Heart right ventricle (tissue), 16 donors: ENCODE data around the gene SLC25A15. TPM values are rescaled to one million over a fixed set of nuclear protein-coding genes. Genes with fewer than 3 reads are reported as not detected.

Source experiments
- ATAC-seq, 8 donors: fragments of 200-7000 bp; cut with Tn5 transposase; one replicate each; pipeline ENCODE4 v1.9.1; 2020; ENCODE audit warnings: mild to moderate bottlenecking in 8 of 8, moderate library complexity in 8 of 8, moderate number of reproducible peaks in 1 of 8
- DNase-seq, 2 donors: peaks; one replicate each; pipeline ENCODE4 v3.0.0-alpha.2; 2020
- H3K27ac ChIP-seq, 10 donors: fragments of 200-600 bp; sonication (generic) in 2 of 10; one replicate each; pipeline versions ENCODE4 v1.5.0 to v1.8.0; 2020 to 2022; ENCODE audit warnings: mild to moderate bottlenecking in 3 of 10
- H3K27me3 ChIP-seq, 7 donors: fragments of 200-600 bp; one replicate each; pipeline ENCODE4 v1.8.0; 2021 to 2022; ENCODE audit warnings: mild to moderate bottlenecking in 2 of 7
- H3K36me3 ChIP-seq, 9 donors: fragments of 200-600 bp; sonication (generic) in 1 of 9; one replicate each; pipeline versions ENCODE4 v1.5.0 to v1.8.0; 2020 to 2022; ENCODE audit warnings: mild to moderate bottlenecking in 2 of 9
- H3K4me1 ChIP-seq, 9 donors: fragments of 200-600 bp; sonication (generic) in 1 of 9; one replicate each; pipeline versions ENCODE4 v1.5.0 to v1.8.0; 2020 to 2022; ENCODE audit warnings: mild to moderate bottlenecking in 4 of 9
- H3K4me3 ChIP-seq, 10 donors: fragments of 200-600 bp; sonication (generic) in 2 of 10; one replicate each; pipeline versions ENCODE4 v1.5.0 to v1.8.0; 2020 to 2022; ENCODE audit warnings: mild to moderate bottlenecking in 7 of 10, moderate library complexity in 2 of 10
- H3K9me3 ChIP-seq, 11 donors: fragments of 200-600 bp in 10 of 11; sonication (generic) in 2 of 11; one replicate each; pipeline versions ENCODE4 v1.5.0 to v1.8.0; 2013 to 2022; ENCODE audit warnings: mild to moderate bottlenecking in 2 of 11, control low read depth in 1 of 11, moderate library complexity in 1 of 11
- CTCF ChIP-seq, 9 donors: fragments of 200-600 bp; sonication (generic) in 2 of 9; IDR thresholded peaks; one replicate each; pipeline versions ENCODE4 v1.5.0 to v1.8.0; 2021 to 2022; ENCODE audit warnings: antibody characterized with exemption in 9 of 9, mild to moderate bottlenecking in 5 of 9, moderate library complexity in 1 of 9
- WGBS, 2 donors: extraction: QIAGEN DNeasy Blood & Tissue Kit; methylation state at CpG; one replicate each; pipeline ENCODE4 v1.1.7; 2013; ENCODE audit warnings: inconsistent platforms in 1 of 2; 5-methylcytosine and 5-hydroxymethylcytosine counted together
- intact Hi-C, 10 donors: fragments of 100-400 bp; cut with DNase I; formaldehyde crosslinking; loops; one replicate each; pipeline versions ENCODE4 v1.11.1 to v1.14.2; 2022
- polyA plus RNA-seq, 2 donors: library from polyadenylated mRNA; stranded (reverse); fragments of 200-250 nt; gene quantifications; one replicate each; pipeline ENCODE4 v1.2.3, GENCODE V29; 2013
- total RNA-seq, 10 donors: library from RNA; stranded (reverse); fragmentation: NEBNext Ultra II Directional in 3 of 10; extraction: Animal tissue kit (Norgen Biotek cat#: 25700) in 3 of 10; gene quantifications; one replicate each; pipeline versions ENCODE4 v1.2.1 to v1.2.4, GENCODE V29; 2021 to 2023
- donor health status: Arrhythmogenic right ventricular cardiomyopathy.
- donor health status: ischemic (EF 13 %, LVEDD 7.1; RV severe dilation, severe dysfunction).
- donor health status: healthy with polysubstance abuse.
- donor health status: DM: no; HTN: yes; CAD: no.
- donor health status: DM: no; HTN: no; CAD: no.
- donor health status: ischemic (EF 25% LVEDD 6.9; RV normal size, moderate dysfunction).
- donor health status: ischemic (EF 25% LVEDD 5.7; RV mildly dilated, moderate dysfunction).
- donor health status: healthy.
- donor health status: DM: yes; HTN: yes; CAD: no.
- donor health status: Ischemic cardiomyopathy.
- donor health status: ischemic (EF 35%, LVEDD 5.7; RV mildly dilated, moderate dysfunction).
- donor health status: nonischemic (EF 11% LVEDD 7.7; RV severe dilation, severe dysfunction).
- donor health status: DM: yes; HTN: yes; CAD: no.
- donor health status: PGD.
- donor health status: ischemic (EF 29% LVEDD 5.4; RV normal size, mild dysfunction).
- donor health status: nonischemic (EF 23%, LVEDD 6.1; RV moderate dilation, normal function).

Gene SLC25A15
- total and polyA plus RNA-seq, 12 donors, result 0.73 to 6.0 (median 4.7) TPM

- DNase-seq (no peak), ATAC-seq (no peak)
- Histone ChIP-seq H3K4me1 (no peaks in the 10 kb centered on the region), H3K9me3 (peaks cover 0 to 27% (median 5%) of the 10 kb centered on the region in 11 donors), H3K27ac (no peak overlapping the region), H3K27me3 (no peaks in the 10 kb centered on the region), H3K36me3 (peaks cover 0 to 69% (median 12%) of the 10 kb centered on the region in 9 donors), H3K4me3 (no peak overlapping the region)
- 78 to 86% methylated on average over 4 of the region's 4 CpGs for WGBS, 2 donors
- intact Hi-C loops, result no loop called here
- TF ChIP-seq CTCF (IDR thresholded peaks at IDR 0.05), result no peak
Measured at GRCh38 chr13:40812102-40812501, 22.7 kb downstream of the SLC25A15 start.

GRCh38 chr13:40812724-40813445 lies 23.5 kb downstream of the SLC25A15 start:
- 98% methylated on average over 6 of the region's 6 CpGs for WGBS, 2 donors
- H3K27ac ChIP-seq, result no peak overlapping the region
- H3K4me3 ChIP-seq, result no peak overlapping the region
- peaks cover 0 to 27% (median 5%) of the 10 kb centered on the region in 11 donors for H3K9me3 ChIP-seq
- no peak for TF ChIP-seq CTCF (IDR thresholded peaks at IDR 0.05)
- no peaks in the 10 kb centered on the region for H3K4me1 ChIP-seq
- ATAC-seq (no peak), DNase-seq (no peak)
- peaks cover 0 to 62% (median 12%) of the 10 kb centered on the region in 9 donors for H3K36me3 ChIP-seq
- intact Hi-C loops, result no loop called here
- no peaks in the 10 kb centered on the region for H3K27me3 ChIP-seq

GRCh38 chr13:40813667-40814454 lies 24.4 kb downstream of the SLC25A15 start:
- ATAC-seq (peak in 2 of 8 donors; percentile 24 to 45), DNase-seq (no peak)
- Histone ChIP-seq H3K4me1 (no peaks in the 10 kb centered on the region), H3K36me3 (peaks cover 0 to 52% (median 11%) of the 10 kb centered on the region in 9 donors), H3K9me3 (peaks cover 0 to 27% (median 5%) of the 10 kb centered on the region in 11 donors), H3K27me3 (no peaks in the 10 kb centered on the region), H3K4me3 (no peak overlapping the region), H3K27ac (no peak overlapping the region)
- intact Hi-C loops, result no loop called here
- 83 to 84% methylated on average over 7 of the region's 7 CpGs for WGBS, 2 donors
- peak in 6 of 9 donors; percentile 34 to 60 (median 44) for TF ChIP-seq CTCF (IDR thresholded peaks at IDR 0.05)

GRCh38 chr13:40814803-40815202 lies 25.4 kb downstream of the SLC25A15 start:
- no peak for ATAC-seq
- no peaks in the 10 kb centered on the region for H3K27me3 ChIP-seq
- no peak overlapping the region for H3K27ac ChIP-seq
- 98% methylated on average over 2 of the region's 2 CpGs for WGBS, 2 donors
- no peak overlapping the region for H3K4me3 ChIP-seq
- peaks cover 0 to 44% (median 9%) of the 10 kb centered on the region in 9 donors for H3K36me3 ChIP-seq
- H3K9me3 ChIP-seq, result peaks cover 0 to 27% (median 5%) of the 10 kb centered on the region in 11 donors
- intact Hi-C loops, result no loop called here
- no peaks in the 10 kb centered on the region for H3K4me1 ChIP-seq
- TF ChIP-seq CTCF (IDR thresholded peaks at IDR 0.05), result no peak
- DNase-seq, result no peak
